Sigmoid colon (tissue), 7 donors: ENCODE data around the gene KREMEN2. TPM values are rescaled to one million over a fixed set of nuclear protein-coding genes. Genes with fewer than 3 reads are reported as not detected.

Experiments used
- DNase-seq: peaks from one replicate; pipeline ENCODE4 v3.0.0-alpha.2; 2019
- H3K27ac ChIP-seq, 4 donors: fragments of 200-600 bp; sonication (generic); one replicate each; pipeline ENCODE4 v1.5.1; 2016 to 2019; ENCODE audit warnings: mild to moderate bottlenecking in 1 of 4
- H3K27me3 ChIP-seq, 3 donors: fragments of 200-600 bp; sonication (generic); one replicate each; pipeline ENCODE4 v1.5.1; 2019; ENCODE audit warnings: mild to moderate bottlenecking in 1 of 3
- H3K36me3 ChIP-seq, 4 donors: fragments of 200-600 bp; sonication (generic); one replicate each; pipeline ENCODE4 v1.5.1; 2016 to 2019
- H3K4me1 ChIP-seq, 4 donors: fragments of 200-600 bp; sonication (generic); one replicate each; pipeline ENCODE4 v1.5.1; 2017 to 2019
- H3K4me3 ChIP-seq, 4 donors: fragments of 200-600 bp; sonication (generic); one replicate each; pipeline ENCODE4 v1.5.1; 2017 to 2019; ENCODE audit warnings: mild to moderate bottlenecking in 2 of 4, moderate library complexity in 1 of 4
- H3K9me3 ChIP-seq, 4 donors: fragments of 200-600 bp in 3 of 4; sonication (generic) in 3 of 4; one replicate each; pipeline versions ENCODE4 v1.5.1 to v1.6.1; 2013 to 2019
- EP300 ChIP-seq, 4 donors: sonication (generic); formaldehyde crosslinking; IDR thresholded peaks; one replicate each; pipeline ENCODE4 v1.6.1; 2017; ENCODE audit warnings: antibody characterized with exemption in 4 of 4
- POLR2A ChIP-seq, 2 donors: fragments of 450-650 bp; IDR thresholded peaks; one replicate each; pipeline ENCODE4 v1.6.1; 2016; ENCODE audit warnings: antibody characterized with exemption in 2 of 2, mild to moderate bottlenecking in 2 of 2, moderate library complexity in 2 of 2
- POLR2AphosphoS5 ChIP-seq, 4 donors: sonication (generic); formaldehyde crosslinking; IDR thresholded peaks; one replicate each; pipeline ENCODE4 v1.6.1; 2017; ENCODE audit warnings: antibody characterized with exemption in 4 of 4
- WGBS, 2 donors: extraction: QIAGEN DNeasy Blood & Tissue Kit; methylation state at CpG; one replicate each; pipeline ENCODE4 v1.1.7; 2013; 5-methylcytosine and 5-hydroxymethylcytosine counted together
- intact Hi-C: fragments of 100-400 bp; cut with DNase I; formaldehyde crosslinking; loops from one replicate; pipeline ENCODE4 v1.15.1; 2023
- polyA plus RNA-seq, 3 donors: library from polyadenylated mRNA; stranded (reverse); fragments of 200-250 nt; gene quantifications; one replicate each; pipeline ENCODE4 v1.2.3, GENCODE V29; 2013
- total RNA-seq, 4 donors: library from RNA; depleted of rRNA; stranded (reverse); fragments of >200 nt; gene quantifications; one replicate each; pipeline ENCODE4 v1.1.0, GENCODE V29; 2016
- TF ChIP-seq, protein P1 (sequence below), 4 experiments: fragments of 450-650 bp in 3 of 4; fragments of 200-600 bp in 1 of 4; IDR thresholded peaks; one replicate each; pipeline ENCODE4 v1.5.1; 2016 to 2019; ENCODE audit warnings: antibody characterized with exemption in 4 of 4, mild to moderate bottlenecking in 3 of 4, moderate library complexity in 2 of 4
- donor health status: healthy with polysubstance abuse.
- donor health status: Bipolar disorder and iron deficiency.
- donor health status: healthy.

KREMEN2 gene
- total and polyA plus RNA-seq, 7 donors: 1.0 to 1.8 (median 1.6) TPM; not detected in 4

DNA sequence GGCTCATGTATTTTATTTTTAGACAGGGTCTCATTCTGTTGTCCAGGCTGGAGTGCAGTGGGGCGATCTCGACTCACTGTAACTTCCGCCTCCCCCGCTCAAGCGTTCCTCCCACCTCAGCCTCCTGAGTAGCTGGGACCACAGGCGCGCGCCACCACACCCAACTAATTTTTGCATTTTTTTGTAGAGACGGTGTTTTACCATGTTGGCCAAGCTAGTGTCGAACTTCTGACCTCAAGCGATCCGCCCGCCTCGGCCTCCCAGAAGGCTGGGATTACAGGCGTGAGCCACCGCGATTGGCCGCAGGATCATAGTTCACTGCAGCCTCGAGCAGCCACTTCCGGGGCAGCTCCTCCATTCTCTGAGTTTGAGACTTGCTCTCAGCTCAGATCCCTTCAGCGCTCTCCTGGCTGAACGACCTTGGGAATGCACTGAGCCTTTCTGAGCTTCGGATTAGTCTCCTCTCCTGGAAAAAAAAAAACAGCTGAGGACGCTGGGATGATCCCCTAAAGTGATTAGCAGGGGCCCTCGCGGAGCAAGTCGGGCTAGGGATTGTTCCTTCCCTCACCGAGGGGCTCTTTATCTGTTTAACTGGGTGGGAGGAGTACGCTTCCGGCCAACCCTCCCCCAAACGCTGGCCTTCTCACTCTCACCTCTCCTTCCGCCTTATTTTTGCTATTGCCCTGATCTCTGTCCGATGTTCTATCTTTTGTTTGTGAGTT lies 17.3 kb downstream of the KREMEN2 start:
- H3K27ac ChIP-seq: peak overlapping the region in 2 of 4 donors; percentile 85 to 93

DNA sequence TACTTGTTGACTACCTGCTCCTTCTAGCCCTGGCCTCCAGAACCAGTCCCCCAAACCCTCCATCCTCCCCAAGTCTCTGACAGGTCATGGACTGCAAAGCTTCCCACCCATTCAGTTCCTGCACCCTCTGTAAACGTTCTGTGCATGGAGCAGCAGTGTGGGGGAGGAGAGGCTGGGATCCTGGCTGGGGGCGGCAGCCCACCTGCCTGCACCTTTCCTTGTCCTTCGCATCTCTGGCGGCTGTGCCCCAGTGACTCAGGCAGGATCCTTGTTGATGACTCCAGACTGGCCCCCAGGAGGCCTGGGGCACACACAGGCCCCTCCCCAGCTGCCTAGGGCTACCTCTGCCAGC lies 17.8 kb downstream of the KREMEN2 start:
- H3K4me1 ChIP-seq: peaks cover 0 to 30% (median 25%) of the 10 kb centered on the region in 4 donors
- 79 to 83% methylated on average over 4 of the region's 4 CpGs for WGBS, 2 donors
- TF ChIP-seq POLR2AphosphoS5 (IDR thresholded peaks at IDR 0.05): no peak
- TF ChIP-seq EP300 (IDR thresholded peaks at IDR 0.05): no peak
- TF ChIP-seq, protein P1, sequence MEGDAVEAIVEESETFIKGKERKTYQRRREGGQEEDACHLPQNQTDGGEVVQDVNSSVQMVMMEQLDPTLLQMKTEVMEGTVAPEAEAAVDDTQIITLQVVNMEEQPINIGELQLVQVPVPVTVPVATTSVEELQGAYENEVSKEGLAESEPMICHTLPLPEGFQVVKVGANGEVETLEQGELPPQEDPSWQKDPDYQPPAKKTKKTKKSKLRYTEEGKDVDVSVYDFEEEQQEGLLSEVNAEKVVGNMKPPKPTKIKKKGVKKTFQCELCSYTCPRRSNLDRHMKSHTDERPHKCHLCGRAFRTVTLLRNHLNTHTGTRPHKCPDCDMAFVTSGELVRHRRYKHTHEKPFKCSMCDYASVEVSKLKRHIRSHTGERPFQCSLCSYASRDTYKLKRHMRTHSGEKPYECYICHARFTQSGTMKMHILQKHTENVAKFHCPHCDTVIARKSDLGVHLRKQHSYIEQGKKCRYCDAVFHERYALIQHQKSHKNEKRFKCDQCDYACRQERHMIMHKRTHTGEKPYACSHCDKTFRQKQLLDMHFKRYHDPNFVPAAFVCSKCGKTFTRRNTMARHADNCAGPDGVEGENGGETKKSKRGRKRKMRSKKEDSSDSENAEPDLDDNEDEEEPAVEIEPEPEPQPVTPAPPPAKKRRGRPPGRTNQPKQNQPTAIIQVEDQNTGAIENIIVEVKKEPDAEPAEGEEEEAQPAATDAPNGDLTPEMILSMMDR (IDR thresholded peaks at IDR 0.05): no peak
- TF ChIP-seq POLR2A (IDR thresholded peaks at IDR 0.05): no peak
- intact Hi-C loops: loop anchor here (2.0 to 5.0 kb wide), 2 partner anchors 13 to 55 kb away; partner anchors contain the start of gene PAQR4
- H3K36me3 ChIP-seq: no peaks in the 10 kb centered on the region
- H3K27me3 ChIP-seq: peaks cover 7 to 26% (median 9%) of the 10 kb centered on the region in 3 donors
- no peak overlapping the region for H3K27ac ChIP-seq
- no peaks in the 10 kb centered on the region for H3K9me3 ChIP-seq
- no peak for DNase-seq
- H3K4me3 ChIP-seq: no peak overlapping the region

More for the DNA sequence above, 17.3 kb downstream of the KREMEN2 start:
- DNase-seq: no peak
- Histone ChIP-seq H3K4me1 (peaks cover 0 to 30% (median 25%) of the 10 kb centered on the region in 4 donors), H3K9me3 (no peaks in the 10 kb centered on the region), H3K27me3 (peaks cover 7 to 28% (median 9%) of the 10 kb centered on the region in 3 donors), H3K36me3 (no peaks in the 10 kb centered on the region), H3K4me3 (peak overlapping the region in 3 of 4 donors; percentile 70 to 90 (median 74))
- WGBS, 2 donors: 66 to 68% methylated on average over 33 of the region's 33 CpGs
- intact Hi-C loops: loop anchor here (5.0 kb wide), 1 partner anchor 54 kb away; no protein-coding TSS in a partner anchor
- TF ChIP-seq POLR2AphosphoS5 (IDR thresholded peaks at IDR 0.05) (no peak), EP300 (IDR thresholded peaks at IDR 0.05) (no peak), POLR2A (IDR thresholded peaks at IDR 0.05) (no peak)
- TF ChIP-seq, protein P1 (IDR thresholded peaks at IDR 0.05): no peak

DNA sequence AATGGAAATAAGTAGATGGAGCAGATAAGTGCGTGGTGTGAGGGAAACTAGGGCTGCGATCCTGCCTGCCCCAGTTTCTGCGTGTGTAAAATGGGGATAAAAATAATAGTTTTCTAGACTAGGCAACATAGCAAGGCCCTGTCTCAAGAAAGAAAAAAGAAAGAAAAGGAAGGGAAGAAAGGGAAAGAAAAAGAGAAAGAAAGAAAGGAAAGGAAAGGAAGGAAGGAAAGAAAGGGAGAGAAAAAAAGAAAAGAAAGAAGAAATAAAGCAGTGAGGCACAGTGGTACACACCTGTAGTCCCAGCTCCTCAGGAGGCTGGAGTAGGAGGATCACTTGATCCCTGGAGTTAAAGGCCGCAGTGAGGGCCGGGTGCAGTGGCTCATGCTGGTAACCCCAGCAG lies 18.3 kb downstream of the KREMEN2 start:
- no peak overlapping the region for H3K27ac ChIP-seq
- no peak overlapping the region for H3K4me3 ChIP-seq
- peaks cover 0 to 30% (median 25%) of the 10 kb centered on the region in 4 donors for H3K4me1 ChIP-seq
- TF ChIP-seq POLR2A (IDR thresholded peaks at IDR 0.05) (no peak), POLR2AphosphoS5 (IDR thresholded peaks at IDR 0.05) (no peak), EP300 (IDR thresholded peaks at IDR 0.05) (no peak)
- TF ChIP-seq, protein P1 (IDR thresholded peaks at IDR 0.05): no peak
- peaks cover 7 to 23% (median 9%) of the 10 kb centered on the region in 3 donors for H3K27me3 ChIP-seq
- no peaks in the 10 kb centered on the region for H3K36me3 ChIP-seq
- intact Hi-C loops: loop anchor here (2.0 to 5.0 kb wide), 2 partner anchors 14 to 55 kb away; partner anchors contain the start of gene PAQR4
- no peak for DNase-seq
- 91 to 93% methylated on average over 5 of the region's 5 CpGs for WGBS, 2 donors
- no peaks in the 10 kb centered on the region for H3K9me3 ChIP-seq

DNA sequence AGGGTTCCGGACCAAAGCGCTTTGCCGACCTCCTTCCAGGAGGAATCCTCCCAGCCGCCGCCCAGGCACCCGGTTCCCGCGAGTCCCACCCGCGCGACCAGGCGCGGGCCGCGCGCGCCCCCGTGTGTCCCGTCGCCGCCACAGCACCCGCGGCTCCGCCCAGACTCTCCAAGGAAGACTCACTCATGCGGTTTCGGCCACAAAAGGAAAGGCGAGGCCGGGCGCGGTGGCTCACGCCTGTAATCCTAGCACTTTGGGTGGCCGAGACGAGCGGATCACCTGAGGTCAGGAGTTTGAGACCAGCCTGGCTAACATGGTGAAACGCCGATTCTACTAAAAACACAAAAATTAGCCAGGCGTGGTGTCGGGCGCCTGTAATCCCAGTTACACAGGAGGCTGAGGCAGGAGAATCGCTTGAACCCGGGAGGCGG lies 19.6 kb downstream of the KREMEN2 start:
- no peaks in the 10 kb centered on the region for H3K36me3 ChIP-seq
- DNase-seq: peak; percentile 90
- peak overlapping the region in 3 of 4 donors; percentile 10 to 42 (median 41) for H3K27ac ChIP-seq
- H3K9me3 ChIP-seq: no peaks in the 10 kb centered on the region
- intact Hi-C loops: loop anchor here (2.0 to 5.0 kb wide), 2 partner anchors 15 to 56 kb away; partner anchors contain the start of gene PAQR4
- peaks cover 0 to 30% (median 25%) of the 10 kb centered on the region in 4 donors for H3K4me1 ChIP-seq
- H3K4me3 ChIP-seq: peak overlapping the region in 3 of 4 donors; percentile 21 to 28 (median 27)
- WGBS, 2 donors: 3 to 8% methylated on average over 42 of the region's 42 CpGs
- peaks cover 7 to 24% (median 9%) of the 10 kb centered on the region in 3 donors for H3K27me3 ChIP-seq
- TF ChIP-seq POLR2AphosphoS5 (IDR thresholded peaks at IDR 0.05) (no peak), POLR2A (IDR thresholded peaks at IDR 0.05) (no peak)
- TF ChIP-seq, protein P1 (IDR thresholded peaks at IDR 0.05): peak; percentile 38 to 96 (median 72)
